HCT116 (cell line): ENCODE data around the gene NFX1.

Experiments used
- EZH2 ChIP-seq: fragments of 200-600 bp; sonication (generic); IDR thresholded peaks from 2 replicates; pipeline ENCODE4 v1.6.1; 2017; ENCODE audit warnings: antibody characterized with exemption, mixed run types
- FOSL1 ChIP-seq: IDR thresholded peaks from 2 replicates; pipeline ENCODE4 v1.6.1; 2012; ENCODE audit warnings: low read depth
- JUND ChIP-seq: IDR thresholded peaks from 2 replicates; pipeline ENCODE4 v1.6.1; 2012
- SRF ChIP-seq: IDR thresholded peaks from 2 replicates; pipeline ENCODE4 v1.6.1; 2012; ENCODE audit warnings: low read depth
- TF ChIP-seq, protein P1 (sequence below), 3 experiments: fragments of 200-600 bp in 1 of 3; sonication (generic) in 1 of 3; IDR thresholded peaks in 2 of 3; conservative IDR thresholded peaks in 1 of 3; 2 replicates each; pipeline ENCODE4 v1.5.1; 2012 to 2017; ENCODE audit warnings: low read depth in 2 of 3, low read length in 2 of 3, antibody characterized with exemption in 1 of 3, borderline replicate concordance in 1 of 3, control low read depth in 1 of 3, mild to moderate bottlenecking in 1 of 3, mixed read lengths in 1 of 3, mixed run types in 1 of 3, moderate library complexity in 1 of 3; ENCODE audit not compliant: insufficient read depth in 1 of 3

DNA sequence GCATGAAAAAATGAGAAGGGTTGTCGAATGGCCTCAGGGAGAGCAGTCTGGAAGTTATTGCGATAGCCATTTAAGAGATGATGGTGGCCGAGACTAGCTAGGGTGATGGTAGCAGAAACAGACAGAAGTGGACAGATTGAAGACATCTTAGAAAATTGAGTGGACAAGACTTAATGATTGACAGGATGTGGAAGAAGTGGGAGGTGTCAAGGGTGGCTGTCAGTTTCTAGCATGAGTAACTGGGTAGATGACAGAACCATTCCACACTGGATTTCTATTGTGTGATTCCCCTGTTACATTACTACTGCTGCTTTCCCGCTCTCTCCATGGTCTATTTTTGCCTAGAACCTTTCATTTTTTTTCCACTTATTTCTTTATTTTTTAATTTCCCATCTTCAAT, 12.8 kb upstream of the NFX1 start:
- TF ChIP-seq EZH2 (no peak), JUND (no peak), SRF (no peak), FOSL1 (no peak)
- TF ChIP-seq, protein P1, sequence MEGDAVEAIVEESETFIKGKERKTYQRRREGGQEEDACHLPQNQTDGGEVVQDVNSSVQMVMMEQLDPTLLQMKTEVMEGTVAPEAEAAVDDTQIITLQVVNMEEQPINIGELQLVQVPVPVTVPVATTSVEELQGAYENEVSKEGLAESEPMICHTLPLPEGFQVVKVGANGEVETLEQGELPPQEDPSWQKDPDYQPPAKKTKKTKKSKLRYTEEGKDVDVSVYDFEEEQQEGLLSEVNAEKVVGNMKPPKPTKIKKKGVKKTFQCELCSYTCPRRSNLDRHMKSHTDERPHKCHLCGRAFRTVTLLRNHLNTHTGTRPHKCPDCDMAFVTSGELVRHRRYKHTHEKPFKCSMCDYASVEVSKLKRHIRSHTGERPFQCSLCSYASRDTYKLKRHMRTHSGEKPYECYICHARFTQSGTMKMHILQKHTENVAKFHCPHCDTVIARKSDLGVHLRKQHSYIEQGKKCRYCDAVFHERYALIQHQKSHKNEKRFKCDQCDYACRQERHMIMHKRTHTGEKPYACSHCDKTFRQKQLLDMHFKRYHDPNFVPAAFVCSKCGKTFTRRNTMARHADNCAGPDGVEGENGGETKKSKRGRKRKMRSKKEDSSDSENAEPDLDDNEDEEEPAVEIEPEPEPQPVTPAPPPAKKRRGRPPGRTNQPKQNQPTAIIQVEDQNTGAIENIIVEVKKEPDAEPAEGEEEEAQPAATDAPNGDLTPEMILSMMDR (IDR thresholded peaks at IDR 0.05 in 2 of 3, conservative IDR thresholded peaks at IDR 0.05 in 1 of 3; ENCODE audit: borderline replicate concordance in 1 of 3, insufficient read depth in 1 of 3, low read depth in 2 of 3, low read length in 2 of 3): no peak
